Vagina (tissue), 2 donors: ENCODE data around the gene RAET1L.

Source experiments
- POLR2A ChIP-seq, 2 donors: fragments of 450-650 bp; IDR thresholded peaks; one replicate each; pipeline ENCODE4 v1.6.1; 2017; ENCODE audit warnings: antibody characterized with exemption in 2 of 2, mild to moderate bottlenecking in 2 of 2, moderate library complexity in 2 of 2
- POLR2AphosphoS5 ChIP-seq, 2 donors: sonication (generic); formaldehyde crosslinking; IDR thresholded peaks; one replicate each; pipeline ENCODE4 v1.9.0; 2017; ENCODE audit warnings: antibody characterized with exemption in 2 of 2, mild to moderate bottlenecking in 2 of 2, low read depth in 1 of 2; ENCODE audit not compliant: insufficient read depth in 1 of 2
- TF ChIP-seq, protein P1 (sequence below), 3 experiments: fragments of 450-650 bp in 2 of 3; fragments of 200-600 bp in 1 of 3; sonication (generic) in 1 of 3; IDR thresholded peaks; one replicate each; pipeline ENCODE4 v1.5.1; 2017 to 2019; ENCODE audit warnings: antibody characterized with exemption in 3 of 3, mild to moderate bottlenecking in 2 of 3, moderate library complexity in 2 of 3

DNA sequence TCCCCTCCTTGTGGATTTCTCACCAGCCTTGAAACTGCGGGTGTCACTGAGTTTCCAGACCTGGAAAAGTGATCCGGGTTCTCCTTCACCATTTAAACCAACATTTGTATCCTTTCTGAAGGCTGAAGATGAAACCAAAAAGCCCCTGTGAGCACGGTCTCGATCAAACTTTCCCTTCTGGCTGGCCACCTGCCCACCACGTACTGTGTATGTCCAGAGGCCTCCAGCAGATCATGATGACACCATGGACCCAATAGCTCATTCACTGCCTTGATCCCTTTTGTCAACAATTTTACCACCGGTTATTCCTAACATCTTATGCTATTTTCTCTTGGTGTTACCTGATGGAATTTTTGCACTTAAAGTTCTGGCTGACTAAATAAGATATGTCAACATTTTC, 46.0 kb downstream of the RAET1L start:
- no peak for TF ChIP-seq POLR2A (IDR thresholded peaks at IDR 0.05)
- TF ChIP-seq, protein P1, sequence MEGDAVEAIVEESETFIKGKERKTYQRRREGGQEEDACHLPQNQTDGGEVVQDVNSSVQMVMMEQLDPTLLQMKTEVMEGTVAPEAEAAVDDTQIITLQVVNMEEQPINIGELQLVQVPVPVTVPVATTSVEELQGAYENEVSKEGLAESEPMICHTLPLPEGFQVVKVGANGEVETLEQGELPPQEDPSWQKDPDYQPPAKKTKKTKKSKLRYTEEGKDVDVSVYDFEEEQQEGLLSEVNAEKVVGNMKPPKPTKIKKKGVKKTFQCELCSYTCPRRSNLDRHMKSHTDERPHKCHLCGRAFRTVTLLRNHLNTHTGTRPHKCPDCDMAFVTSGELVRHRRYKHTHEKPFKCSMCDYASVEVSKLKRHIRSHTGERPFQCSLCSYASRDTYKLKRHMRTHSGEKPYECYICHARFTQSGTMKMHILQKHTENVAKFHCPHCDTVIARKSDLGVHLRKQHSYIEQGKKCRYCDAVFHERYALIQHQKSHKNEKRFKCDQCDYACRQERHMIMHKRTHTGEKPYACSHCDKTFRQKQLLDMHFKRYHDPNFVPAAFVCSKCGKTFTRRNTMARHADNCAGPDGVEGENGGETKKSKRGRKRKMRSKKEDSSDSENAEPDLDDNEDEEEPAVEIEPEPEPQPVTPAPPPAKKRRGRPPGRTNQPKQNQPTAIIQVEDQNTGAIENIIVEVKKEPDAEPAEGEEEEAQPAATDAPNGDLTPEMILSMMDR (IDR thresholded peaks at IDR 0.05): no peak
- no peak for TF ChIP-seq POLR2AphosphoS5 (IDR thresholded peaks at IDR 0.05; ENCODE audit: insufficient read depth in 1 of 2, low read depth in 1 of 2)
